Activated CD8-positive, alpha-beta memory T cell treated with anti-CD3 and anti-CD28 coated beads, Interleukin-2, amount 50 U/mL, for 4 hours (primary cell): ENCODE measurements around the gene ZBTB20.

Source experiments
- DNase-seq: peaks from one replicate; pipeline ENCODE4 v3.0.0-alpha.2; 2020

ZBTB20 gene

GRCh38 chr3:114609973-114610630 lies 537.0 kb downstream of the ZBTB20 start:
- DNase-seq: no peak

DNA sequence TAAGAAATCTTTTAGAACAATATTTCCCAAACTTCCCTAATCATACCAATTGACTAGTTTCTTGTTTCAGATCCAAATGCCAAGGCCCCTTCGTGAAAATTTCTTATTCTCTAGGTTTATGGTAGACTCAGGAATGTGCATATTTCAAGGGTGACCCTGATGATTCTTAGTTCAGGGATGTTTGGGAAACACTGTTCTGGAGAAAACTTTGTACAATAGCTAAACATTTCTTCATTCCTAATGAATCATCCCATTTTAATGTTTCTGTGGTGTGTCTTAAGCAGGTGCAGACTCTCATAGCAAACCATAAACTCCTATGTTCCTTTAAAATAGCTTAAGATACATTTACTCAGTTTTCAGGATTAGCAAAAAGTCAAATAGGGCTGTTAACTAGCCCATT lies 538.8 kb downstream of the ZBTB20 start:
- no peak for DNase-seq

GRCh38 chr3:114606336-114606735 lies 540.8 kb downstream of the ZBTB20 start:
- DNase-seq: no peak

DNA sequence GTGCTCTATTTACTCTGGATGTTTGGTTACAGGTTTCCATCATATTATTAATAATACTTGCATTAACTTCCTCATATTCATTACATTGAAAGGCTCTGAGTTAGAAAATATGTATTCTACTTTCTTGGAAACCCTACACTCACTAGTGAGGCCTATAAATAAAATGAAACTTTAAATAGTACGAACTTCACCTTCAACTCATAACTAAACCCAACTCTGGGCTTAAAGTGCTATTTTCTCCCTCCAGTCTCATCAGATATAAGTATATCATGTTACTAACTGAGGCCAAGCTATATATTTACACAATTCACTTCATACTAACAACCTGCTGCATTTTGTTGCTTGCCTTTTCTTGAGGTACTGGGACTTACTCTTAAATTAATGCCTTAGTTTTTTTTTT lies 546.5 kb downstream of the ZBTB20 start:
- no peak for DNase-seq

- DNase-seq: no peak
Observed at GRCh38 chr3:114597871-114598270, 549.2 kb downstream of the ZBTB20 start.

- DNase-seq: no peak
Observed at GRCh38 chr3:114597012-114597411, 550.1 kb downstream of the ZBTB20 start.

GRCh38 chr3:114596147-114596546 lies 550.9 kb downstream of the ZBTB20 start:
- DNase-seq: no peak

- no peak for DNase-seq
Observed at GRCh38 chr3:114595522-114596028, 551.5 kb downstream of the ZBTB20 start.

- no peak for DNase-seq
Observed at GRCh38 chr3:114590309-114591047, 556.6 kb downstream of the ZBTB20 start.

- no peak for DNase-seq
Observed at GRCh38 chr3:114587986-114588385, 559.1 kb downstream of the ZBTB20 start.

DNA sequence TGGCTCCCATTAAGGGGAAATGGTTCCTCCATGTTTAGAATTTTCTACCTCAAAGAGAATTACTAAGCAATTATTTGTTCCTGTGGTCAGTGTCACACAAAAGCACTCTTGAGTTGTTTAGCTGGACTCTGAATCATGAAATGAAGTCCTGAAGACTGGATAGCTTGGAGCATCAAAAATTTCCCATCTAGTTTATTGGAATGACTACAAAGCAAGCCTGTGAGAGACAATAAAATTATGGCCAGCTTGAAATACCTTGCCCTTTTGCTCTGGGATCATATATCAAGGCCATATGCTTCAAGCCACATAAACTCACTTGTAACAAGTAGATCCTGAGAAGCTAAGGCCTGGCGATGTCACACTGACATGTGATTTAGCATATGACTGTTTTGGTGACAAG lies 561.0 kb downstream of the ZBTB20 start:
- DNase-seq: no peak

DNA sequence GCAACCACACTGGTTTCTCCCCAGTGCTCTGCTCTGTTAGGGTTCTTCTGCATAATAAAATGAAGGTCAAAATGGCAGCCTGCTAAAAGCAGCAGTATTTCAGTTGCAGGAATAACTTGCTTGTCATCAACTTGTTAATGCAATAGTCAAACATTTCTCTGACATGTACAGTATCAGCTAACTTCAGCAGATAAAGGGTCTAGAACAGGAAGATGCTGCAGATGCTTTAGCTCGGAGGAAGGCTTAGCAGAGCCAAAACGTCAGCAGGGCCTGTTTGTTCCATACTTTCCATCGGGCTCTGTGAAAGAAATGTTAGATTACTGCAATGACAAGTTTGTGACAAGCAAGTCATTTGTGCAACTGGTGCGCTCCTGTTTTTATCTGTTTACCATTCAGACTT lies 561.4 kb downstream of the ZBTB20 start:
- no peak for DNase-seq

GRCh38 chr3:114584734-114585371 lies 562.2 kb downstream of the ZBTB20 start:
- no peak for DNase-seq

GRCh38 chr3:114582929-114583328 lies 564.2 kb downstream of the ZBTB20 start:
- no peak for DNase-seq

GRCh38 chr3:114572364-114573062 lies 574.6 kb downstream of the ZBTB20 start:
- DNase-seq: no peak

- DNase-seq: no peak
Observed at GRCh38 chr3:114571363-114571762, 575.7 kb downstream of the ZBTB20 start.

DNA sequence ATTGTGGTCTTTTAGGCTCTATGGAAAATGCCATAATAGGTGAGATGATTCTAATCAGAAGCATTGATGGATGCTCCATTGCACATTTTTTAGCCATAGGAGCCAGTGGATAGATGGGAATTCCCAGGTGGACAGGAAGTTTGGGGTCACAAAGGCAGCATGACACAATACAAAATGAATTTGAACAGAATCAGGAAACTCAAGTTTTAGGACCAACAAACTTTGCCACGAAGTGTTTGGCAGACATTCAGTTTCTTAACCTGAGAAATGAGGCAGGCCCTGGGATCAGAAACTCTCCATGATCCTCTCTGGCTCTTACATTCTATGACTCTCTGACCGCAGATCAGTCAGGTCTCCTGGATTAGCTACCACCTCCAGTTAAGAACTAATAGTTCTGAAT lies 577.9 kb downstream of the ZBTB20 start:
- DNase-seq: no peak

DNA sequence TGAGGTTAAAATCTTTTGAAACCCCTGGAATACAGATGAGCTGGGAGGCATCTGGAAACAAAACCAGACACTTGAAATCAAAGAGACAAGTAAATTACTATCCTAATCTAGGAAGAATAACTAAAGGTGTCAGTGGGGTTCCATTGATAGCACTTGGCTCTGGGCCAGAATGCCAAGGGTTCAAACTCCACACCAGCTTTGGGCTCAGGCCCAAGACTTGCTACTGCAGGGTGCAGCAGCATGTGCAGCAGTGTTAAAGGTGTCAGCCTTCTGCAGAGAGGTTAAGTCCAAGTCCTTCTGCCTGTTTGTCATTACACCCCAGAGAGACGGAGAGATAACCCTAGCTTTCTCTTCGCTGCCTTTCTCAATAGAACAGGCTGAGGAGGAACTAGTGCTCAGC lies 579.3 kb downstream of the ZBTB20 start:
- no peak for DNase-seq

DNA sequence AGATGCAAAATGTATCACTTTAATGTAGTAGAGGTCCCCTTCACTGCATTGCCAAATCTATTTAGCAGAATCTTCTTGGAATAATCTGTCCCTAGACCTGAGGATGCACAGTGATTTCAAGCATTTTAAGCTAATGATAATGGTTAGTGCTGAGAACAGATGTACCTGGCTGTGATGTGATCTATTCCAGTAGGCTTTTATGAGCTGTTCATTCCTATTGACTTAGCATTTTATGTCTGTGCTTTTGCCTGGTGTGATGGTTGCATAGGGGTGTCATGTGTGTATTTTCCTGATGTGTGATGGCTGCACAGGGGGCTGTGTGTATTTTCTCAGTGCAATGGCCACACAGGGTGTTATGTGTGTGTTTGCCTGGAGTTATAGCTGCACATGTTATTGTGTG lies 580.3 kb downstream of the ZBTB20 start:
- no peak for DNase-seq

DNA sequence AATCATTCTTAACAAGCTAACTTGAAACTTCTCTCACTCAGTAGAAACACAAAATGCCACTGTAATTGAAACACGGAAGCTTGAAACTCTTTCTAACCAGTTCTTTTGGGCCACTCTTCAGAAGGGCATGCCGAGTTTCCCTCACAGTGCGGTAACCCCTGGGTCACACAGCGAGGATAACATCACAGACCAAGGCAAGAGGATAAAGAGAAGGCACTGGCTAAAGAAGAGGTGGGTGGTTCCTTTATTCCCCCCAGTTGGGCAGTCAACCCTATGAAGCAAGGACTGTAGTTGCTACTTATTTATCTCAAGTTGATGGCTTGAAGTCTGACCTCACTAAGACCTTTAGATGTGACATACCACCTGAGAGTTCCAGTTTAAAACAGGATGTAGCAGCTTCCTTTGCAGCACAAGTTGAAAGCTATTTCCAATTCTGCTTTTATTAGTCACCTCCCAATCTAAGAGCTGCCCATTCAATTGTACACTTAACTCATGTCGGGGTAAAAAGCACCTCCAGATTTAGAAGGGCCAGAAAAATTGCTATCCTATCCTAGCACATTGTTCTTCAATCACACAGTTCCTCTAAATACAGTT lies 580.8 kb downstream of the ZBTB20 start:
- DNase-seq: no peak

DNA sequence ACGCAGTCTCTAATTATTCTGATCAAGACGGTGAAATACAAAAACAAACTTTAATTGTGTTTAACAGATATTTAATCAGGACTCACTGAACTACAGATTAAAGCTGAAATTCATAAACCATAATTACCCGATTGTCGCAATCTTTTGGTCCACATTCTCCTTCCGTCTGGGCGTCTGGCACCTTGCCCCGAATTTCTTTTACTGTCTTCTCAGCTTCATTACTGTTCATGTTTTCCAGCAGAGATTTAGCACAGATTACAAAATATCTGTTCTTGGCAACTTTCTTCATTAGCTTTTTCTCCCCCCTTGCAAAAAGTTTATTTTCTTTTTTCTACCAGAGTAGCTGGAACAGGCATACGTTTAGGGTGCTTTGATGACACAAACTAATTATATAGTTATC lies 581.9 kb downstream of the ZBTB20 start:
- no peak for DNase-seq

DNA sequence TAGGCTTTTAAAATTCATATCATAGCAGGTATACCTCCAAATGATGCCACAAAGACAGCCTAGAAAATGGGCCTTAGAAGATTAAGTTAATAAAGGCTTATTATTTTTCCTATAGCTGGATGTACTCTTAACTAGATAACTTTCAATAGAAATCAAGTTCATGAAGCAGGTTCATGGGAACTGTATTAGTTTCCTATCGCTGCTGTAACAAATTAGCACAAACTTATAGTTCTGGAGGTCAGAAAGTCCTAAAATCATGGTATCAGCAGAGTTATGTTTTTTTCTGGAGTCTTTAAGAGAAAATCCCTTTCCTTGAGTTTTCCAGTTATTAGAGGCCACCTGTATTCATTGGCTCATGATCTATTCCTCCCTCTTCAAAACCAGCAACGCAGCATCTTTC lies 583.4 kb downstream of the ZBTB20 start:
- DNase-seq: no peak

GRCh38 chr3:114562557-114562956 lies 584.5 kb downstream of the ZBTB20 start:
- no peak for DNase-seq
